ENCODE results near the gene HMX3. TPM values are rescaled to one million over a fixed set of nuclear protein-coding genes. Genes with fewer than 3 reads are reported as not detected.

Gene HMX3
- total and polyA plus RNA-seq, 8 donors, result 0.37 TPM; not detected in 7

- Histone ChIP-seq H3K4me1 (peaks cover 54 to 62% (median 61%) of the 10 kb centered on the region in 4 donors), H3K9me3 (peaks cover 0 to 4% (median 0%) of the 10 kb centered on the region in 4 donors), H3K27me3 (peaks cover 50 to 100% (median 95%) of the 10 kb centered on the region in 3 donors), H3K4me3 (peak overlapping the region in 1 of 4 donors; percentile 61), H3K27ac (no peak overlapping the region), H3K36me3 (no peaks in the 10 kb centered on the region)
- DNase-seq, result peak in 1 of 2 donors; percentile 43
- TF ChIP-seq CTCF (IDR thresholded peaks at IDR 0.05), result no peak
- no peak for TF ChIP-seq EP300 (IDR thresholded peaks at IDR 0.05)
- TF ChIP-seq POLR2AphosphoS5 (IDR thresholded peaks at IDR 0.05), result no peak
- TF ChIP-seq POLR2A (IDR thresholded peaks at IDR 0.05), result no peak
- intact Hi-C loops (cut with DNase I; ENCODE audit: low total_unique reads), result loop anchor here (2.0 kb wide), 1 partner anchor 426 kb away; no protein-coding TSS in a partner anchor
- 5 to 8% (median 5%) methylated on average over 5 to 42 of the region's 42 CpGs for WGBS, 5 donors
Observed at GRCh38 chr10:123134343-123134914, 1.3 kb upstream of the HMX3 start.

- DNase-seq, result peak in 1 of 2 donors; percentile 40
- no peak overlapping the region for H3K27ac ChIP-seq
- H3K4me1 ChIP-seq, result peaks cover 59 to 67% (median 66%) of the 10 kb centered on the region in 4 donors
- TF ChIP-seq POLR2A (IDR thresholded peaks at IDR 0.05) (no peak), CTCF (IDR thresholded peaks at IDR 0.05) (no peak), EP300 (IDR thresholded peaks at IDR 0.05) (no peak), POLR2AphosphoS5 (IDR thresholded peaks at IDR 0.05) (no peak)
- peaks cover 0 to 4% (median 0%) of the 10 kb centered on the region in 4 donors for H3K9me3 ChIP-seq
- H3K36me3 ChIP-seq, result no peaks in the 10 kb centered on the region
- peak overlapping the region; percentile 37 to 61 (median 42) for H3K4me3 ChIP-seq
- H3K27me3 ChIP-seq, result peaks cover 55 to 100% (median 95%) of the 10 kb centered on the region in 3 donors
- intact Hi-C loops (cut with DNase I; ENCODE audit: low total_unique reads), result loop anchor here (2.0 kb wide), 1 partner anchor 426 kb away; no protein-coding TSS in a partner anchor
- 2 to 19% (median 3%) methylated on average over 8 to 45 of the region's 46 CpGs for WGBS, 5 donors
Observed at GRCh38 chr10:123134915-123135414, 805 bp upstream of the HMX3 start.

- Histone ChIP-seq H3K36me3 (no peaks in the 10 kb centered on the region), H3K9me3 (peaks cover 0 to 4% (median 0%) of the 10 kb centered on the region in 4 donors), H3K4me1 (peaks cover 62 to 73% (median 71%) of the 10 kb centered on the region in 4 donors), H3K27ac (no peak overlapping the region), H3K27me3 (peaks cover 68 to 100% (median 100%) of the 10 kb centered on the region in 3 donors), H3K4me3 (peak overlapping the region; percentile 37 to 61 (median 42))
- intact Hi-C loops (cut with DNase I; ENCODE audit: low total_unique reads), result no loop called here
- WGBS, 5 donors, result 3 to 5% (median 4%) methylated on average over 41 to 59 of the region's 59 CpGs
- TF ChIP-seq POLR2AphosphoS5 (IDR thresholded peaks at IDR 0.05) (no peak), EP300 (IDR thresholded peaks at IDR 0.05) (no peak), CTCF (IDR thresholded peaks at IDR 0.05) (no peak), POLR2A (IDR thresholded peaks at IDR 0.05) (no peak)
- DNase-seq, result no peak
Observed at GRCh38 chr10:123136221-123136805, 543 bp downstream of the HMX3 start.

GRCh38 chr10:123136806-123137642 lies 1.3 kb downstream of the HMX3 start:
- no peak for TF ChIP-seq EP300 (IDR thresholded peaks at IDR 0.05)
- TF ChIP-seq CTCF (IDR thresholded peaks at IDR 0.05), result no peak
- no peak for TF ChIP-seq POLR2AphosphoS5 (IDR thresholded peaks at IDR 0.05)
- TF ChIP-seq POLR2A (IDR thresholded peaks at IDR 0.05), result no peak
- Histone ChIP-seq H3K9me3 (peaks cover 0 to 4% (median 0%) of the 10 kb centered on the region in 4 donors), H3K27me3 (peaks cover 74 to 100% (median 100%) of the 10 kb centered on the region in 3 donors), H3K36me3 (no peaks in the 10 kb centered on the region), H3K4me3 (peak overlapping the region; percentile 20 to 61 (median 34)), H3K27ac (no peak overlapping the region), H3K4me1 (peaks cover 62 to 73% (median 71%) of the 10 kb centered on the region in 4 donors)
- peak in 1 of 2 donors; percentile 38 for DNase-seq
- intact Hi-C loops (cut with DNase I; ENCODE audit: low total_unique reads), result no loop called here
- 2 to 6% (median 3%) methylated on average over 27 to 83 of the region's 83 CpGs for WGBS, 5 donors
